OCI-LY1 (cell line): Measurements from ENCODE around the gene EIF2S3.

Source experiments
- H2AFZ ChIP-seq: fragments of 200-600 bp; sonication (generic), shearing (Covaris generic); 2 replicates; pipeline ENCODE4 v1.6.0; 2014; ENCODE audit warnings: antibody characterized with exemption, mild to moderate bottlenecking, low read length
- H3F3A ChIP-seq: fragments of 200-600 bp; sonication (generic), shearing (Covaris generic); 2 replicates; pipeline ENCODE4 v1.6.0; 2014; ENCODE audit warnings: mild to moderate bottlenecking, antibody characterized with exemption, low read length, moderate library complexity; ENCODE audit not compliant: insufficient read depth
- H3K27ac ChIP-seq: fragments of 200-600 bp; sonication (generic); 2 replicates; pipeline ENCODE4 v1.5.1; 2014; ENCODE audit warnings: low read length, mixed run types, mild to moderate bottlenecking, low read depth; ENCODE audit not compliant: poor library complexity, severe bottlenecking
- H3K27me3 ChIP-seq: fragments of 200-600 bp; sonication (generic); 2 replicates; pipeline ENCODE4 v1.6.0; 2014; ENCODE audit warnings: antibody characterized with exemption, mild to moderate bottlenecking, low read length, moderate library complexity; ENCODE audit not compliant: insufficient read depth
- H3K36me3 ChIP-seq: fragments of 200-600 bp; sonication (generic); 2 replicates; pipeline ENCODE4 v1.6.1; 2014; ENCODE audit warnings: mild to moderate bottlenecking, antibody characterized with exemption, low read length, moderate library complexity, mixed read lengths; ENCODE audit not compliant: insufficient read depth
- H3K4me1 ChIP-seq: fragments of 200-600 bp; sonication (generic); 2 replicates; pipeline ENCODE4 v1.5.1; 2014; ENCODE audit warnings: mild to moderate bottlenecking, low read length, moderate library complexity; ENCODE audit not compliant: insufficient read depth, severe bottlenecking
- H3K4me2 ChIP-seq: fragments of 200-600 bp; sonication (generic), shearing (Covaris generic); 2 replicates; pipeline ENCODE4 v1.6.1; 2014; ENCODE audit warnings: low read length
- H3K4me3 ChIP-seq: fragments of 200-600 bp; sonication (generic); 2 replicates; pipeline ENCODE4 v1.5.1; 2014; ENCODE audit warnings: low read length, low read depth, mild to moderate bottlenecking, mixed read lengths; ENCODE audit not compliant: poor library complexity, severe bottlenecking
- H3K79me2 ChIP-seq: fragments of 200-600 bp; shearing (Covaris generic); 2 replicates; pipeline ENCODE4 v1.6.1; 2016; ENCODE audit warnings: mixed run types, low read length, mixed read lengths; ENCODE audit not compliant: insufficient read depth
- H3K9ac ChIP-seq: fragments of 200-600 bp; sonication (generic), shearing (Covaris generic); 2 replicates; pipeline ENCODE4 v1.6.1; 2014; ENCODE audit warnings: mild to moderate bottlenecking, low read length, mixed read lengths
- H3K9me2 ChIP-seq: fragments of 200-600 bp; sonication (generic), shearing (Covaris generic); 2 replicates; pipeline ENCODE4 v1.6.1; 2014; ENCODE audit warnings: low read depth, mild to moderate bottlenecking, low read length, mixed read lengths
- H3K9me3 ChIP-seq: fragments of 200-600 bp; shearing (Covaris generic); 2 replicates; pipeline ENCODE4 v1.6.1; 2014; ENCODE audit warnings: low read length, mixed read lengths
- H4K20me1 ChIP-seq: fragments of 200-600 bp; sonication (generic), shearing (Covaris generic); 2 replicates; pipeline ENCODE4 v1.6.0; 2016; ENCODE audit warnings: mild to moderate bottlenecking, low read length; ENCODE audit not compliant: insufficient read depth
- EZH2 ChIP-seq: fragments of 200-600 bp; sonication (generic), shearing (Covaris generic); IDR thresholded peaks from 2 replicates; pipeline ENCODE4 v1.8.0; 2017; ENCODE audit warnings: borderline replicate concordance, mixed run types, mild to moderate bottlenecking, antibody characterized with exemption, low read length, moderate library complexity, mixed read lengths
- TF ChIP-seq, protein P1 (sequence below): fragments of 200-600 bp; sonication (generic), shearing (Covaris generic); IDR thresholded peaks from 2 replicates; pipeline ENCODE4 v1.5.1; 2017; ENCODE audit warnings: mild to moderate bottlenecking, antibody characterized with exemption, low read length, moderate library complexity, mixed read lengths

Gene EIF2S3

DNA sequence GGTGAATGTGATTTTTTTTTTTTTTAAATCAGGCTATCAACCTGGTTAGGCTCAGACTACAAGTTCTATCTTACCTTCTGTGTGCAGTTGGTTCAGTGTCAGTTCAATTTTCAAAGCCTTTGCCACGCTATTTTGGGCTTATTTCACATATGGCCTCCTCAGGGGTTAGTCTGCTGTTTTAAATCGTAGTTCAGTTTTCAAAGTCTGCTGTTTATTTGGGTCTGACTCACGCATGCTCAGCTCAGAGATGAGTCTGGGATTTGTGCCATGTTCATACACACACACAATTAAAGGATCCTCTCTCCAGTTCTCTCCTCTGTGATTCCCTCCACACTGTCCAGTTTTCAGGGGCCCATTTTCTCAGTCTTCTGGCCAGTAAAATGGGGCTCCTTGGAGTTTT, 62.5 kb downstream of the EIF2S3 start:
- Histone ChIP-seq H3K27me3 (no peaks in the 10 kb centered on the region), H4K20me1 (no peaks in the 10 kb centered on the region), H3K9me2 (no peaks in the 10 kb centered on the region), H3K9me3 (no peaks in the 10 kb centered on the region), H3K27ac (no peak overlapping the region), H3K4me3 (no peak overlapping the region), H3K36me3 (no peaks in the 10 kb centered on the region), H3K4me2 (no peak overlapping the region), H3F3A (no peaks in the 10 kb centered on the region), H3K4me1 (no peaks in the 10 kb centered on the region), H3K9ac (no peak overlapping the region), H3K79me2 (no peaks in the 10 kb centered on the region), H2AFZ (no peak overlapping the region)
- TF ChIP-seq EZH2 = no peak
- TF ChIP-seq, protein P1, sequence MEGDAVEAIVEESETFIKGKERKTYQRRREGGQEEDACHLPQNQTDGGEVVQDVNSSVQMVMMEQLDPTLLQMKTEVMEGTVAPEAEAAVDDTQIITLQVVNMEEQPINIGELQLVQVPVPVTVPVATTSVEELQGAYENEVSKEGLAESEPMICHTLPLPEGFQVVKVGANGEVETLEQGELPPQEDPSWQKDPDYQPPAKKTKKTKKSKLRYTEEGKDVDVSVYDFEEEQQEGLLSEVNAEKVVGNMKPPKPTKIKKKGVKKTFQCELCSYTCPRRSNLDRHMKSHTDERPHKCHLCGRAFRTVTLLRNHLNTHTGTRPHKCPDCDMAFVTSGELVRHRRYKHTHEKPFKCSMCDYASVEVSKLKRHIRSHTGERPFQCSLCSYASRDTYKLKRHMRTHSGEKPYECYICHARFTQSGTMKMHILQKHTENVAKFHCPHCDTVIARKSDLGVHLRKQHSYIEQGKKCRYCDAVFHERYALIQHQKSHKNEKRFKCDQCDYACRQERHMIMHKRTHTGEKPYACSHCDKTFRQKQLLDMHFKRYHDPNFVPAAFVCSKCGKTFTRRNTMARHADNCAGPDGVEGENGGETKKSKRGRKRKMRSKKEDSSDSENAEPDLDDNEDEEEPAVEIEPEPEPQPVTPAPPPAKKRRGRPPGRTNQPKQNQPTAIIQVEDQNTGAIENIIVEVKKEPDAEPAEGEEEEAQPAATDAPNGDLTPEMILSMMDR = no peak

DNA sequence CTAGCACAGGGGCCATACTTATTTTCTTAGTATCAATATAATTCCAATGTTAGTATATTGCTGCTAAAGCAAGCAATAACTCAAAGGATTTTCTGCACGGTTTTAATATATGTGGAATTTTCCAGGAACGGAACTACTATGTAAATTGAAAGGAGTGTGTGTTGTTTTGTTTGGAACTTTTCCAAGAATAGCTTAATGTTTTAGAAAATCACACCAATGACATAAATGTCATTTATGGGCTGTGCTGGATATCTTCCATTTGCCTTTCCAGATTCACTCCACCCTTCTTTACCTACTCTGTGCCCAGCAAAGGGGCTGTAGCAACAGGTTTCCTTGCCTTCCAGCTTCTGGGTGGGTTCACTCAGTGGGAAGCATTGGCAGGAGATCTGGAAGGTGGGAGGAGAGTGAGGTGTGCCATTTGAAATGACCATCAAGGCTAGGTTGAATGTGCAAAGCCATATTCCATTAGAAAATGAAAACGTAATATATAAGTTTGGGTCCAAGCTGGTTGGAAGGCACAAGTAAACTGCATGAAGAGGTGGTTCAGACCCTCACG, 69.6 kb downstream of the EIF2S3 start:
- Histone ChIP-seq H3F3A (no peaks in the 10 kb centered on the region), H3K4me3 (no peak overlapping the region), H3K36me3 (no peaks in the 10 kb centered on the region), H2AFZ (no peak overlapping the region), H3K9me3 (no peaks in the 10 kb centered on the region), H3K27ac (no peak overlapping the region), H3K79me2 (no peaks in the 10 kb centered on the region), H3K9me2 (no peaks in the 10 kb centered on the region), H3K4me1 (no peaks in the 10 kb centered on the region), H3K4me2 (no peak overlapping the region), H4K20me1 (no peaks in the 10 kb centered on the region), H3K27me3 (no peaks in the 10 kb centered on the region), H3K9ac (no peak overlapping the region)
- TF ChIP-seq, protein P1 = no peak
- TF ChIP-seq EZH2 = no peak

DNA sequence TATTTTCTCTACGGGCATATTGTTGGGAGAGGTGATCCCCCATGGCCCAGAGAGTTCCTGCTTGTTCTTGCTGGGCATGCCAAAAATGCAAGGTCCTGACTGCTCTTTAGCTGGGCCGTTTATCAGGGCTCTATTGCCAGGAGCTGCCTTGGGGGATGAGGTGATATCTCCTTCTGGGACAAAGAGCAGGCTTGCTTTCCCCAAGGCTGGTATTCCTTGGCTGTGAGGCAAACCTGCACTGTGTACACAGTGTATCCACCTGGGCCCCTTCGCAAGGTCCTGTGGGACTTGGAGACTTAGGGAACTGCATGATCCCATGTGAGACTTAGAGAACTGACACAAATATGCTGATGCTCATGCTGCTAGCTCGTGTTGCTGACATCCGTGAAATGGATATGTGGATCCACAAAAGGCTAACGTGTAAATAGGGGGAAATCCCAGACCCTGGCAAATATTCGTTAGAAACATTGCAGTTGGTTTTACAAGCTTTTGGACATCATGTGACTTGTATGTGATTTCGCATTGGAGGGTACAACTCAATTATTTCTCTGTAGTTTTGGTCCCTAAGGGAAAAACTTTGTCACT, 70.4 kb downstream of the EIF2S3 start:
- H3K4me1 ChIP-seq = no peaks in the 10 kb centered on the region
- no peak overlapping the region for H3K4me3 ChIP-seq
- H3K9me2 ChIP-seq = no peaks in the 10 kb centered on the region
- no peaks in the 10 kb centered on the region for H4K20me1 ChIP-seq
- no peaks in the 10 kb centered on the region for H3K9me3 ChIP-seq
- H3K36me3 ChIP-seq = no peaks in the 10 kb centered on the region
- TF ChIP-seq EZH2 = no peak
- TF ChIP-seq, protein P1 = no peak
- no peaks in the 10 kb centered on the region for H3K27me3 ChIP-seq
- no peaks in the 10 kb centered on the region for H3K79me2 ChIP-seq
- H3K4me2 ChIP-seq = no peak overlapping the region
- no peak overlapping the region for H3K27ac ChIP-seq
- no peaks in the 10 kb centered on the region for H3F3A ChIP-seq
- H3K9ac ChIP-seq = no peak overlapping the region
- H2AFZ ChIP-seq = no peak overlapping the region
